CD4-positive, alpha-beta memory T cell (primary cell): Measurements from ENCODE around the gene MAGEF1. TPM values are rescaled to one million over a fixed set of nuclear protein-coding genes. Genes with fewer than 3 reads are reported as not detected.

Experiments used
- CTCF ChIA-PET: fragments of 350-600 bp; sonication (Branson Sonifier 250); formaldehyde crosslinking; loops from one replicate; lab custom pipeline; 2021; ENCODE audit warnings: inconsistent platforms; ENCODE audit not compliant: partially characterized antibody; lab: Charles Lee
- POLR2A ChIA-PET: fragments of 350-600 bp; sonication (Branson Sonifier 250); formaldehyde crosslinking; loops from one replicate; lab custom pipeline; 2021; ENCODE audit not compliant: partially characterized antibody; lab: Charles Lee
- DNase-seq, 5 donors: peaks; one replicate each; pipeline versions ENCODE4 v3.0.0 to v3.0.0-alpha.2; 2020 to 2022; ENCODE audit warnings: mixed read lengths in 1 of 5
- H3K27ac ChIP-seq: one replicate; pipeline ENCODE4 v1.7.0; 2013; ENCODE audit warnings: low read depth, low read length
- H3K27me3 ChIP-seq: 2 replicates; pipeline ENCODE4 v1.7.0; 2013; ENCODE audit warnings: mild to moderate bottlenecking, low read length, moderate library complexity; ENCODE audit not compliant: insufficient read depth
- H3K36me3 ChIP-seq: 2 replicates; pipeline ENCODE4 v1.7.0; 2013; ENCODE audit warnings: mild to moderate bottlenecking, low read length, moderate library complexity; ENCODE audit not compliant: insufficient read depth
- H3K4me1 ChIP-seq: 2 replicates; pipeline ENCODE4 v1.7.0; 2013; ENCODE audit warnings: mild to moderate bottlenecking, low read length, moderate library complexity; ENCODE audit not compliant: insufficient read depth
- H3K4me3 ChIP-seq, 2 donors: one replicate each; pipeline ENCODE4 v1.7.0; 2013; ENCODE audit warnings: low read length in 2 of 2, mild to moderate bottlenecking in 1 of 2
- H3K9me3 ChIP-seq, 2 donors: one replicate each; pipeline ENCODE4 v1.7.0; 2013; ENCODE audit warnings: low read length in 2 of 2, control low read depth in 1 of 2; ENCODE audit not compliant: control insufficient read depth in 1 of 2
- H3K27ac Mint-ChIP-seq, 7 donors: one replicate each; pipeline ENCODE4 v1.8.0; 2020 to 2021; ENCODE audit warnings: mixed read lengths in 7 of 7, mild to moderate bottlenecking in 6 of 7, inconsistent platforms in 3 of 7, moderate library complexity in 3 of 7
- H3K27me3 Mint-ChIP-seq, 2 donors: one replicate each; pipeline ENCODE4 v1.8.0; 2020 to 2021; ENCODE audit warnings: mixed read lengths in 2 of 2
- H3K36me3 Mint-ChIP-seq, 2 donors: one replicate each; pipeline ENCODE4 v1.8.0; 2020 to 2021; ENCODE audit warnings: mixed read lengths in 2 of 2, inconsistent platforms in 1 of 2, mild to moderate bottlenecking in 1 of 2
- H3K4me1 Mint-ChIP-seq, 4 donors: one replicate each; pipeline ENCODE4 v1.8.0; 2020 to 2021; ENCODE audit warnings: mixed read lengths in 4 of 4, mild to moderate bottlenecking in 1 of 4
- H3K4me3 Mint-ChIP-seq, 8 donors: one replicate each; pipeline ENCODE4 v1.8.0; 2020 to 2021; ENCODE audit warnings: mixed read lengths in 8 of 8, mild to moderate bottlenecking in 7 of 8, moderate library complexity in 6 of 8, inconsistent platforms in 3 of 8
- H3K9me3 Mint-ChIP-seq, 8 donors: one replicate each; pipeline ENCODE4 v1.8.0; 2020 to 2021; ENCODE audit warnings: mixed read lengths in 8 of 8, mild to moderate bottlenecking in 5 of 8, inconsistent platforms in 3 of 8, moderate library complexity in 1 of 8
- intact Hi-C: fragments of 100-400 bp; cut with micrococcal nuclease; formaldehyde crosslinking; loops from one replicate; pipeline ENCODE4 v1.15.1; 2023
- polyA plus RNA-seq, 2 donors: library from polyadenylated mRNA; unstranded; fragments of 300-500 nt; fragmentation: Illumina TruSeq; gene quantifications; one replicate each; pipeline ENCODE4 v1.2.3, GENCODE V29; 2021
- total RNA-seq, 2 experiments: library from RNA; stranded (reverse); gene quantifications; one replicate each; pipeline ENCODE4 v1.2.3, GENCODE V29; 2021

MAGEF1 gene
- total and polyA plus RNA-seq, 4 experiments from 2014 or later, result 15.5 to 20.1 (median 16.5) TPM

- Histone ChIP-seq H3K36me3 (no peaks in the 10 kb centered on the region), H3K9me3 (no peaks in the 10 kb centered on the region), H3K4me1 (no peaks in the 10 kb centered on the region), H3K27ac (no peak overlapping the region), H3K4me3 (no peak overlapping the region), H3K27me3 (no peaks in the 10 kb centered on the region)
- no peaks in the 10 kb centered on the region for H3K4me1 Mint-ChIP-seq
- peak overlapping the region in 1 of 7 donors; percentile 32 for H3K27ac Mint-ChIP-seq
- CTCF ChIA-PET, result no interaction called here
- POLR2A ChIA-PET, result no interaction called here
- no peaks in the 10 kb centered on the region for H3K9me3 Mint-ChIP-seq
- peaks cover 10 to 21% of the 10 kb centered on the region in 2 donors for H3K27me3 Mint-ChIP-seq
- no peak overlapping the region for H3K4me3 Mint-ChIP-seq
- intact Hi-C loops, result no loop called here
- no peak for DNase-seq
- H3K36me3 Mint-ChIP-seq, result no peaks in the 10 kb centered on the region
Observed at GRCh38 chr3:184670091-184670602, 41.7 kb downstream of the MAGEF1 start.

- POLR2A ChIA-PET, result no interaction called here
Observed at GRCh38 chr3:184669578-184669977, 42.3 kb downstream of the MAGEF1 start.

GRCh38 chr3:184666442-184666841 is 45.4 kb downstream of the MAGEF1 start:
- Histone ChIP-seq H3K27ac (no peak overlapping the region), H3K4me1 (no peaks in the 10 kb centered on the region), H3K36me3 (no peaks in the 10 kb centered on the region), H3K9me3 (no peaks in the 10 kb centered on the region), H3K4me3 (no peak overlapping the region), H3K27me3 (no peaks in the 10 kb centered on the region)
- intact Hi-C loops, result no loop called here
- CTCF ChIA-PET, result no interaction called here
- POLR2A ChIA-PET, result no interaction called here
- no peaks in the 10 kb centered on the region for H3K9me3 Mint-ChIP-seq
- no peak overlapping the region for H3K4me3 Mint-ChIP-seq
- H3K27me3 Mint-ChIP-seq, result peaks cover 7 to 18% of the 10 kb centered on the region in 2 donors
- no peaks in the 10 kb centered on the region for H3K4me1 Mint-ChIP-seq
- H3K27ac Mint-ChIP-seq, result peak overlapping the region in 1 of 7 donors; percentile 62
- no peak for DNase-seq
- H3K36me3 Mint-ChIP-seq, result no peaks in the 10 kb centered on the region

More at GRCh38 chr3:184669578-184669977, 42.3 kb downstream of the MAGEF1 start:
- no peak overlapping the region for H3K27ac Mint-ChIP-seq
- H3K9me3 ChIP-seq, result no peaks in the 10 kb centered on the region
- CTCF ChIA-PET, result no interaction called here
- DNase-seq, result no peak
- H3K4me1 ChIP-seq, result no peaks in the 10 kb centered on the region
- H3K27me3 Mint-ChIP-seq, result peaks cover 10 to 18% of the 10 kb centered on the region in 2 donors
- H3K36me3 ChIP-seq, result no peaks in the 10 kb centered on the region
- no peaks in the 10 kb centered on the region for H3K4me1 Mint-ChIP-seq
- intact Hi-C loops, result no loop called here
- H3K27ac ChIP-seq, result no peak overlapping the region
- H3K36me3 Mint-ChIP-seq, result no peaks in the 10 kb centered on the region
- no peaks in the 10 kb centered on the region for H3K27me3 ChIP-seq
- no peaks in the 10 kb centered on the region for H3K9me3 Mint-ChIP-seq
- H3K4me3 ChIP-seq, result no peak overlapping the region
- H3K4me3 Mint-ChIP-seq, result no peak overlapping the region

- H3K9me3 ChIP-seq, result no peaks in the 10 kb centered on the region
- Mint-ChIP-seq H3K9me3 (peaks cover 0 to 2% (median 0%) of the 10 kb centered on the region in 8 donors), H3K4me1 (no peaks in the 10 kb centered on the region), H3K27me3 (peaks cover 7 to 15% of the 10 kb centered on the region in 2 donors), H3K27ac (no peak overlapping the region), H3K4me3 (no peak overlapping the region), H3K36me3 (no peaks in the 10 kb centered on the region)
- intact Hi-C loops, result no loop called here
- no peaks in the 10 kb centered on the region for H3K27me3 ChIP-seq
- no peaks in the 10 kb centered on the region for H3K4me1 ChIP-seq
- ChIA-PET POLR2A (no interaction called here), CTCF (no interaction called here)
- no peak overlapping the region for H3K4me3 ChIP-seq
- no peak overlapping the region for H3K27ac ChIP-seq
- H3K36me3 ChIP-seq, result no peaks in the 10 kb centered on the region
- no peak for DNase-seq
Observed at GRCh38 chr3:184665101-184665500, 46.8 kb downstream of the MAGEF1 start.

- Histone ChIP-seq H3K27ac (no peak overlapping the region), H3K27me3 (no peaks in the 10 kb centered on the region), H3K4me3 (no peak overlapping the region), H3K9me3 (no peaks in the 10 kb centered on the region), H3K4me1 (no peaks in the 10 kb centered on the region), H3K36me3 (no peaks in the 10 kb centered on the region)
- ChIA-PET CTCF (no interaction called here), POLR2A (no interaction called here)
- H3K4me3 Mint-ChIP-seq, result no peak overlapping the region
- H3K27ac Mint-ChIP-seq, result no peak overlapping the region
- no peak for DNase-seq
- H3K27me3 Mint-ChIP-seq, result peaks cover 7 to 15% of the 10 kb centered on the region in 2 donors
- H3K9me3 Mint-ChIP-seq, result peaks cover 0 to 2% (median 0%) of the 10 kb centered on the region in 8 donors
- intact Hi-C loops, result no loop called here
- H3K4me1 Mint-ChIP-seq, result no peaks in the 10 kb centered on the region
- no peaks in the 10 kb centered on the region for H3K36me3 Mint-ChIP-seq
Observed at GRCh38 chr3:184663756-184664155, 48.1 kb downstream of the MAGEF1 start.

GRCh38 chr3:184663356-184663755 is 48.5 kb downstream of the MAGEF1 start:
- POLR2A ChIA-PET, result no interaction called here
- CTCF ChIA-PET, result no interaction called here
- no peak overlapping the region for H3K4me3 ChIP-seq
- peaks cover 7 to 15% of the 10 kb centered on the region in 2 donors for H3K27me3 Mint-ChIP-seq
- peaks cover 0 to 2% (median 0%) of the 10 kb centered on the region in 8 donors for H3K9me3 Mint-ChIP-seq
- H3K27ac ChIP-seq, result no peak overlapping the region
- no peaks in the 10 kb centered on the region for H3K4me1 Mint-ChIP-seq
- H3K9me3 ChIP-seq, result no peaks in the 10 kb centered on the region
- no peaks in the 10 kb centered on the region for H3K4me1 ChIP-seq
- no peaks in the 10 kb centered on the region for H3K27me3 ChIP-seq
- DNase-seq, result no peak
- intact Hi-C loops, result no loop called here
- no peaks in the 10 kb centered on the region for H3K36me3 ChIP-seq
- no peak overlapping the region for H3K27ac Mint-ChIP-seq
- no peak overlapping the region for H3K4me3 Mint-ChIP-seq
- no peaks in the 10 kb centered on the region for H3K36me3 Mint-ChIP-seq

GRCh38 chr3:184662187-184662586 is 49.7 kb downstream of the MAGEF1 start:
- no peak overlapping the region for H3K4me3 Mint-ChIP-seq
- no peaks in the 10 kb centered on the region for H3K27me3 ChIP-seq
- H3K36me3 Mint-ChIP-seq, result no peaks in the 10 kb centered on the region
- no peaks in the 10 kb centered on the region for H3K4me1 ChIP-seq
- no peak overlapping the region for H3K4me3 ChIP-seq
- H3K27me3 Mint-ChIP-seq, result peaks cover 7 to 11% of the 10 kb centered on the region in 2 donors
- H3K9me3 ChIP-seq, result no peaks in the 10 kb centered on the region
- H3K27ac Mint-ChIP-seq, result no peak overlapping the region
- intact Hi-C loops, result no loop called here
- no peak overlapping the region for H3K27ac ChIP-seq
- ChIA-PET CTCF (no interaction called here), POLR2A (no interaction called here)
- no peaks in the 10 kb centered on the region for H3K4me1 Mint-ChIP-seq
- H3K36me3 ChIP-seq, result no peaks in the 10 kb centered on the region
- H3K9me3 Mint-ChIP-seq, result peaks cover 0 to 2% (median 0%) of the 10 kb centered on the region in 8 donors
- DNase-seq, result no peak
